Gastrocnemius medialis (tissue), 4 donors: ENCODE data around the gene PDE6A.

Source experiments
- POLR2A ChIP-seq, 2 donors: fragments of 450-650 bp; IDR thresholded peaks; one replicate each; pipeline ENCODE4 v1.6.1; 2017; ENCODE audit warnings: antibody characterized with exemption in 2 of 2, mild to moderate bottlenecking in 2 of 2, moderate library complexity in 2 of 2
- TF ChIP-seq, protein P1 (sequence below), 5 experiments: fragments of 450-650 bp in 3 of 5; fragments of 200-600 bp in 2 of 5; sonication (generic) in 2 of 5; IDR thresholded peaks in 4 of 5; conservative IDR thresholded peaks in 1 of 5; 1 replicate in 4 of 5; 2 replicates in 1 of 5; pipeline ENCODE4 v1.5.1; 2016 to 2019; ENCODE audit warnings: antibody characterized with exemption in 5 of 5, mild to moderate bottlenecking in 3 of 5, moderate library complexity in 3 of 5

DNA sequence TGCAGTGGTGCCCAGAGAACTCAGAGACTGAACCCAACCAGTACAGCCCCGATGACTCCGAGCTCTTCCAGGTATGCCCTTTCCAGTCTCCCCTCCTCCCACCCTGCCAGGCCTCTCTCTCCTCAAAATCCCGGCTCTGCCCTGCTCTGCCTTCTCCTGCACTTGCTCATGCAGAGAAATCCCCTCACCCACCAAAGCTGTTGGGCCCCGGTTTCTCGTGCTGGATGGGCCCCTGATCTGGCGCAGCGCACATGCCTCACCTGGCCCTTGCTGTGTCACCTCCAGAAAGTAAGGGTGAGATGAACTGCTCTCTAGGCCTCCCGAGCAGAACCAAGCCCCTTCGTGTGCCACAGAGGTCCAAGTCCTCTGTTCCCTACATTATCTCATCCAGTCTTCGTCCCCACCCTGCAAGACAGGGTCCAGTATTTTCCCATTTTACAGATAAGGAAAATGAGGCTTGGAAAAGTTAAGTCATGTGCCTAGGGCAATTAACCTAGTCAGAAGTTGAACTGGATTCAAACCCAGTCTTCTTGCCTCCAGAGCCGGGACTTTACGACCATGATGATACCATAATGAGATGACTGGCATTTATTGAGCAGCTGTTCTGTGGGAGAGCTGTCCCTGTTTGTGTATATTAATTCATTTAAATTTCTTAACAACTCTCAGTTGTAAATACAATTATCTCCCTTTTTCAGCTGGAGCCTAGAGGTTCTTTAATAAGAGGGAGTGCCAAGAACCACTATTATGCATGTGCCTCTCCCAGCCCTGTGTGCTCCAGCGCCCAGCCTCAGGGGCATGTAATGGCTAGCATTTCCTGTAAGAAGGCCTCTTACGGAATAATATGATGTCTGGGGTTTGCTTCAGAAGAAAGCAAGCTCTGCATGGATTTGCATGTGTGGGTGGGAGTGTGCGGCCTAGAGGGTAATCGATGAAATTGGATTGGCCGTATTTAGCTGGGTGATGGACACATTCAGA lies 123.8 kb downstream of the PDE6A start:
- TF ChIP-seq, protein P1, sequence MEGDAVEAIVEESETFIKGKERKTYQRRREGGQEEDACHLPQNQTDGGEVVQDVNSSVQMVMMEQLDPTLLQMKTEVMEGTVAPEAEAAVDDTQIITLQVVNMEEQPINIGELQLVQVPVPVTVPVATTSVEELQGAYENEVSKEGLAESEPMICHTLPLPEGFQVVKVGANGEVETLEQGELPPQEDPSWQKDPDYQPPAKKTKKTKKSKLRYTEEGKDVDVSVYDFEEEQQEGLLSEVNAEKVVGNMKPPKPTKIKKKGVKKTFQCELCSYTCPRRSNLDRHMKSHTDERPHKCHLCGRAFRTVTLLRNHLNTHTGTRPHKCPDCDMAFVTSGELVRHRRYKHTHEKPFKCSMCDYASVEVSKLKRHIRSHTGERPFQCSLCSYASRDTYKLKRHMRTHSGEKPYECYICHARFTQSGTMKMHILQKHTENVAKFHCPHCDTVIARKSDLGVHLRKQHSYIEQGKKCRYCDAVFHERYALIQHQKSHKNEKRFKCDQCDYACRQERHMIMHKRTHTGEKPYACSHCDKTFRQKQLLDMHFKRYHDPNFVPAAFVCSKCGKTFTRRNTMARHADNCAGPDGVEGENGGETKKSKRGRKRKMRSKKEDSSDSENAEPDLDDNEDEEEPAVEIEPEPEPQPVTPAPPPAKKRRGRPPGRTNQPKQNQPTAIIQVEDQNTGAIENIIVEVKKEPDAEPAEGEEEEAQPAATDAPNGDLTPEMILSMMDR (IDR thresholded peaks at IDR 0.05 in 4 of 5, conservative IDR thresholded peaks at IDR 0.05 in 1 of 5): no peak
- no peak for TF ChIP-seq POLR2A (IDR thresholded peaks at IDR 0.05)
